DOHH2 (cell line): ENCODE data around the gene ITPKC.

ENCODE experiments used
- H3F3A ChIP-seq: fragments of 200-600 bp; sonication (generic), shearing (Covaris generic); 2 replicates; pipeline ENCODE4 v1.6.0; 2016; ENCODE audit warnings: antibody characterized with exemption, mild to moderate bottlenecking; ENCODE audit not compliant: control insufficient read depth, insufficient read depth
- H3K27ac ChIP-seq: fragments of 200-600 bp; sonication (generic); 2 replicates; pipeline ENCODE4 v1.5.1; 2014; ENCODE audit warnings: low read depth, mild to moderate bottlenecking, low read length, moderate library complexity
- H3K27me3 ChIP-seq: fragments of 200-600 bp; sonication (generic); 2 replicates; pipeline ENCODE4 v1.6.1; 2014; ENCODE audit warnings: mild to moderate bottlenecking, low read length, mixed read lengths; ENCODE audit not compliant: control insufficient read depth
- H3K36me3 ChIP-seq: fragments of 200-600 bp; sonication (generic); 2 replicates; pipeline ENCODE4 v1.6.1; 2014; ENCODE audit warnings: mild to moderate bottlenecking, low read length, moderate library complexity, mixed read lengths; ENCODE audit not compliant: control insufficient read depth
- H3K4me1 ChIP-seq: fragments of 200-600 bp; sonication (generic); 2 replicates; pipeline ENCODE4 v1.6.1; 2014; ENCODE audit warnings: mild to moderate bottlenecking, low read length, mixed read lengths; ENCODE audit not compliant: control insufficient read depth
- H3K4me2 ChIP-seq: fragments of 200-600 bp; sonication (generic); 2 replicates; pipeline ENCODE4 v1.6.0; 2014; ENCODE audit warnings: mild to moderate bottlenecking, low read length, moderate library complexity
- H3K4me3 ChIP-seq: fragments of 200-600 bp; sonication (generic); 2 replicates; pipeline ENCODE4 v1.5.1; 2014; ENCODE audit warnings: mild to moderate bottlenecking, low read length, mixed read lengths
- H3K79me2 ChIP-seq: fragments of 200-600 bp; sonication (generic); 2 replicates; pipeline ENCODE4 v1.6.1; 2014; ENCODE audit warnings: mild to moderate bottlenecking, low read length, mixed read lengths; ENCODE audit not compliant: control insufficient read depth
- H3K9me2 ChIP-seq: fragments of 200-600 bp; sonication (generic); replicated peaks from 2 replicates; pipeline ENCODE4 v1.6.1; 2014; ENCODE audit warnings: mild to moderate bottlenecking, low read length, mixed read lengths; ENCODE audit not compliant: control insufficient read depth
- H3K9me3 ChIP-seq: fragments of 200-600 bp; sonication (generic); 2 replicates; pipeline ENCODE4 v1.6.1; 2014; ENCODE audit warnings: antibody characterized with exemption, low read length, mixed read lengths; ENCODE audit not compliant: control insufficient read depth, insufficient read depth
- H4K20me1 ChIP-seq: fragments of 200-600 bp; sonication (generic); 2 replicates; pipeline ENCODE4 v1.6.0; 2014; ENCODE audit warnings: low read depth, mild to moderate bottlenecking, antibody characterized with exemption, low read length, moderate library complexity; ENCODE audit not compliant: control insufficient read depth, insufficient read depth
- EZH2phosphoT487 ChIP-seq: fragments of 200-600 bp; sonication (generic); IDR thresholded peaks from 2 replicates; pipeline ENCODE4 v1.6.1; 2017; ENCODE audit warnings: borderline replicate concordance, mild to moderate bottlenecking, antibody characterized with exemption, low read length, moderate library complexity, mixed read lengths
- TF ChIP-seq, protein P1 (sequence below): fragments of 200-600 bp; sonication (generic); IDR thresholded peaks from one replicate; pipeline ENCODE4 v1.5.1; 2014; ENCODE audit warnings: antibody characterized with exemption, mild to moderate bottlenecking, low read depth, low read length; ENCODE audit not compliant: poor library complexity, severe bottlenecking

The ITPKC gene

DNA sequence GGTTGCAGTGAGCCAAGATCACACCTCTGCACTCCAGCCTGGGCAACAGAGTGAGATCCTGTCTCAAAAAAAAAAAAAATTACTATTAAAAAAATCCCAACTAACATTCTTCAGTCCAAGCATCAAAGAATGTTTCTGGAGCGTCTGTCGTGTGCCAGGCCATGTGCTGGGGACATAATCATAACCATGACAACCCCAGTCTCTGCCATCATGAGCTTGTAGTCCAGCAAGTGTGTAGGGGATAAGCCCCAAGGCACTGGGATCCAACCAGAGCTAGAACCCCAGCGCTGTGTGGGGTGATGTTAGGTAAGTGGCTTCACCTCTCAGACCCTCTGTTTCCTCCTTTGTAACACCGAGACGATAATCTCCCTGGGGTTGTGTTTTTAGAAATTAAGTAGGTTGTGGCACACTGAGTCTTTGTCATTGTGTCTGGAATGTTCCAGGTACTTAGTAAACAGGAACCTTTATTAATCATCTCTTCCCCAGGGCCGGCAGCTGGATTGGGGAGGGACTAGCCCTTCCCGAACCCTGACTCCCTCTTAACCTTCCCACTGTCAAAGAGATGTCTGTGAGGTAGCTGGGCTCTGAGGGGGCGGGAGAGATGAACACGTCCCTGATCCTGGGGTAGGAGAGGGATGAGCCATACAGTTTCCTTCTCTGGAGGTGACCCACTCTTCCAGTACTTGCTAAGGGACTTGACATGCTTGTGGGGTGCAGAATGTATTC, 5.2 kb downstream of the ITPKC start:
- no peak overlapping the region for H3K4me2 ChIP-seq
- H3K79me2 ChIP-seq = peaks cover 21% of the 10 kb centered on the region
- no peaks in the 10 kb centered on the region for H3K9me3 ChIP-seq
- no peak overlapping the region for H3K27ac ChIP-seq
- TF ChIP-seq, protein P1, sequence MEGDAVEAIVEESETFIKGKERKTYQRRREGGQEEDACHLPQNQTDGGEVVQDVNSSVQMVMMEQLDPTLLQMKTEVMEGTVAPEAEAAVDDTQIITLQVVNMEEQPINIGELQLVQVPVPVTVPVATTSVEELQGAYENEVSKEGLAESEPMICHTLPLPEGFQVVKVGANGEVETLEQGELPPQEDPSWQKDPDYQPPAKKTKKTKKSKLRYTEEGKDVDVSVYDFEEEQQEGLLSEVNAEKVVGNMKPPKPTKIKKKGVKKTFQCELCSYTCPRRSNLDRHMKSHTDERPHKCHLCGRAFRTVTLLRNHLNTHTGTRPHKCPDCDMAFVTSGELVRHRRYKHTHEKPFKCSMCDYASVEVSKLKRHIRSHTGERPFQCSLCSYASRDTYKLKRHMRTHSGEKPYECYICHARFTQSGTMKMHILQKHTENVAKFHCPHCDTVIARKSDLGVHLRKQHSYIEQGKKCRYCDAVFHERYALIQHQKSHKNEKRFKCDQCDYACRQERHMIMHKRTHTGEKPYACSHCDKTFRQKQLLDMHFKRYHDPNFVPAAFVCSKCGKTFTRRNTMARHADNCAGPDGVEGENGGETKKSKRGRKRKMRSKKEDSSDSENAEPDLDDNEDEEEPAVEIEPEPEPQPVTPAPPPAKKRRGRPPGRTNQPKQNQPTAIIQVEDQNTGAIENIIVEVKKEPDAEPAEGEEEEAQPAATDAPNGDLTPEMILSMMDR = no peak
- TF ChIP-seq EZH2phosphoT487 = no peak
- no peaks in the 10 kb centered on the region for H3K27me3 ChIP-seq
- no peaks in the 10 kb centered on the region for H4K20me1 ChIP-seq
- no peaks in the 10 kb centered on the region for H3K9me2 ChIP-seq
- H3K4me3 ChIP-seq = no peak overlapping the region
- no peaks in the 10 kb centered on the region for H3K36me3 ChIP-seq
- peaks cover 26% of the 10 kb centered on the region for H3K4me1 ChIP-seq
- no peaks in the 10 kb centered on the region; the same call in 1 of the 2 replicates for H3F3A ChIP-seq

DNA sequence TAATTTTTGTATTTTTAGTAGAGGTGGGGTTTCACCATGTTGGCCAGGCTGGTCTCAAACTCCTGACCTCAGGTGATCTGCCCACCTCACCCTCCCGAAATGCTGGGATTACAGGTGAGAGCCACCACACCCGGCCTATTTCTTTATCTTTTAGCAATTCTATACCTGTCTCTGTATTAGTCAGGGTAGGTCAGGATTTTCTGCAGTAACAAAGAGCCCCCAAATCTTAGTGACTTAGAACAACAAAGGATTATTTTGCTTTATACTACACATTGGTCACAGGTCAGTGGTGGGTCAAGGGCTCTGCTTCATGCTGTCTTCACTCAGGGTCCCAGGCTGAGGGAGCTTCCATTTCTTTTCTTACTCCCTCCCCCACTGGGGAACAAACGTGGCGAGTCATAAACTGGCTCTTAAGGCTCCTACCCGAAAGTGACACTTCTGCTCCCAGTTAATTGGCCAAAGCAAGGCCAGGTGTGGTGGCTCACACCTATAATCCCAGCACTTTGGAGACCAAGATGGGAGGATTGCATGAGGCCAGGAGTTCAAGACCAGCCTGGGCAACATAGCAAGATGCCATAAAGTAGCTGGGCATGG, 6.8 kb downstream of the ITPKC start:
- Histone ChIP-seq H3K36me3 (no peaks in the 10 kb centered on the region), H3K4me2 (no peak overlapping the region), H3K9me3 (no peaks in the 10 kb centered on the region), H4K20me1 (no peaks in the 10 kb centered on the region), H3K4me1 (peaks cover 11% of the 10 kb centered on the region), H3K79me2 (peaks cover 4% of the 10 kb centered on the region), H3K4me3 (no peak overlapping the region), H3K9me2 (no peaks in the 10 kb centered on the region), H3F3A (no peaks in the 10 kb centered on the region; the same call in 1 of the 2 replicates), H3K27me3 (no peaks in the 10 kb centered on the region), H3K27ac (no peak overlapping the region)
- no peak for TF ChIP-seq EZH2phosphoT487
- TF ChIP-seq, protein P1 = no peak

DNA sequence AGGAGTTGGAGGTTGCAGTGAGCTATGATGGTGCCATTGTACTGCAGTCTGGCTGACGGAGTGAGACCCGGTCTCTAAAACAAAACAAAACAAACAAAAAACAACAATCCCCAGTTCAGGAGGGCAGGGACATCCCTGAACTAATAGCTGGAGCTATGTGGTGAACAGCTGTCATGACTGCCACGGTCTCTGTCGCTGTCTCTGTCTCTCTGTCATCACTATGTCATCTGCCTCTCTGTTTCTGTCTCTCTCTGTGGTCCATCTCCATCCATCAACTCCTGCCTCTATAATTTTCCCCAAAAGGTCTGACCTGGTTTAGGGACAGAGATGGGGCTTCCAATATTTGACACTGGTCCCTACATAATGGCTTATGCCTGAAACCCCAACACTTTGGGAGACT, 7.4 kb downstream of the ITPKC start:
- TF ChIP-seq EZH2phosphoT487 = no peak
- TF ChIP-seq, protein P1 = no peak
- Histone ChIP-seq H3K9me2 (no peaks in the 10 kb centered on the region), H3K27ac (no peak overlapping the region), H3K4me2 (no peak overlapping the region), H3K79me2 (no peaks in the 10 kb centered on the region), H4K20me1 (no peaks in the 10 kb centered on the region), H3K27me3 (no peaks in the 10 kb centered on the region), H3K9me3 (no peaks in the 10 kb centered on the region), H3K4me3 (no peak overlapping the region), H3K36me3 (no peaks in the 10 kb centered on the region), H3K4me1 (peaks cover 6% of the 10 kb centered on the region), H3F3A (no peaks in the 10 kb centered on the region; the same call in 1 of the 2 replicates)
